Central memory CD8-positive, alpha-beta T cell (primary cell): ENCODE measurements around the gene LILRB4.
A peak's percentile ranks its signal among the peaks of the same experiment; 100 is the strongest.
"Not testable (repeated sequence)": the region's sequence is repeated elsewhere in the genome, so short reads cannot be mapped to it uniquely, and the experiment has no call there.

Experiments
- ATAC-seq: fragments of 150-1000 bp; cut with Tn5 transposase; replicated peaks from 2 replicates; pipeline ENCODE4 v1.10.0; 2022; ENCODE audit warnings: mild to moderate bottlenecking, moderate FRiP score, moderate number of reproducible peaks; ENCODE audit not compliant: poor library complexity, severe bottlenecking; ENCODE audit errors: extremely low read depth
- DNase-seq, 2 donors: peaks; one replicate each; pipeline ENCODE4 v3.0.0; 2021; ENCODE audit warnings: low spot score in 2 of 2
- H3K27ac Mint-ChIP-seq: one replicate; pipeline ENCODE4 v1.8.0; 2022; ENCODE audit warnings: low read depth, mild to moderate bottlenecking, moderate library complexity, mixed read lengths
- H3K27me3 Mint-ChIP-seq: one replicate; pipeline ENCODE4 v1.8.0; 2022; ENCODE audit warnings: mixed read lengths
- H3K36me3 Mint-ChIP-seq: one replicate; pipeline ENCODE4 v1.8.0; 2022; ENCODE audit warnings: mild to moderate bottlenecking, moderate library complexity, mixed read lengths; ENCODE audit not compliant: insufficient read depth
- H3K4me1 Mint-ChIP-seq: one replicate; pipeline ENCODE4 v1.8.0; 2022; ENCODE audit warnings: mixed read lengths
- H3K4me3 Mint-ChIP-seq: one replicate; pipeline ENCODE4 v1.8.0; 2022; ENCODE audit warnings: mild to moderate bottlenecking, moderate library complexity, mixed read lengths
- H3K9me3 Mint-ChIP-seq: one replicate; pipeline ENCODE4 v1.8.0; 2022; ENCODE audit warnings: mixed read lengths

Gene LILRB4

GRCh38 chr19:54662730-54663129 lies at the start of gene LILRB4:
TSS of gene LILRB4 (plus strand) at chr19:54662985. CDS start at chr19:54663034, 49 bp downstream.
- Mint-ChIP-seq H3K4me1 (no peaks in the 10 kb centered on the region), H3K27ac (peak within 1 kb of the TSS; percentile 10), H3K36me3 (no peaks in the 10 kb centered on the region), H3K4me3 (no peak within 1 kb of the TSS), H3K27me3 (peaks cover 71% of the 10 kb centered on the region), H3K9me3 (no peaks in the 10 kb centered on the region)
- no peak for ATAC-seq
- no peak for DNase-seq

- H3K27me3 Mint-ChIP-seq, result peaks cover 10% of the 10 kb centered on the region
- peaks cover 16% of the 10 kb centered on the region for H3K4me1 Mint-ChIP-seq
- peaks cover 7% of the 10 kb centered on the region for H3K36me3 Mint-ChIP-seq
- no peaks in the 10 kb centered on the region for H3K9me3 Mint-ChIP-seq
- ATAC-seq (no peak), DNase-seq (no peak)
- no peak overlapping the region for H3K4me3 Mint-ChIP-seq
- H3K27ac Mint-ChIP-seq, result no peak overlapping the region
These were observed 48.1 kb upstream of the LILRB4 start for GRCh38 chr19:54614726-54615125.

- H3K4me1 Mint-ChIP-seq, result peaks cover 16% of the 10 kb centered on the region
- peak overlapping the region; percentile 77 for H3K4me3 Mint-ChIP-seq
- H3K36me3 Mint-ChIP-seq, result peaks cover 7% of the 10 kb centered on the region
- ATAC-seq (no peak), DNase-seq (no peak)
- H3K27ac Mint-ChIP-seq, result peak overlapping the region; percentile 91
- no peaks in the 10 kb centered on the region for H3K9me3 Mint-ChIP-seq
- peaks cover 10% of the 10 kb centered on the region for H3K27me3 Mint-ChIP-seq
These were observed 46.7 kb upstream of the LILRB4 start for GRCh38 chr19:54616057-54616456.

GRCh38 chr19:54616821-54617560 lies 45.8 kb upstream of the LILRB4 start:
- H3K27ac Mint-ChIP-seq, result peak overlapping the region; percentile 91
- H3K4me3 Mint-ChIP-seq, result peak overlapping the region; percentile 77
- DNase-seq (no peak), ATAC-seq (peak; percentile 32)
- H3K4me1 Mint-ChIP-seq, result peaks cover 23% of the 10 kb centered on the region
- no peaks in the 10 kb centered on the region for H3K9me3 Mint-ChIP-seq
- H3K27me3 Mint-ChIP-seq, result peaks cover 10% of the 10 kb centered on the region
- peaks cover 7% of the 10 kb centered on the region for H3K36me3 Mint-ChIP-seq

- peak overlapping the region; percentile 18 for H3K4me3 Mint-ChIP-seq
- no peak overlapping the region for H3K27ac Mint-ChIP-seq
- H3K4me1 Mint-ChIP-seq, result peaks cover 42% of the 10 kb centered on the region
- DNase-seq (no peak), ATAC-seq (no peak)
- H3K36me3 Mint-ChIP-seq, result peaks cover 7% of the 10 kb centered on the region
- no peaks in the 10 kb centered on the region for H3K9me3 Mint-ChIP-seq
- H3K27me3 Mint-ChIP-seq, result peaks cover under 1% of the 10 kb centered on the region
These were observed 42.3 kb upstream of the LILRB4 start for GRCh38 chr19:54620464-54620863.

- peak overlapping the region; percentile 82 for H3K27ac Mint-ChIP-seq
- ATAC-seq (no peak), DNase-seq (no peak)
- no peaks in the 10 kb centered on the region for H3K9me3 Mint-ChIP-seq
- peaks cover 7% of the 10 kb centered on the region for H3K36me3 Mint-ChIP-seq
- H3K4me1 Mint-ChIP-seq, result peaks cover 33% of the 10 kb centered on the region
- H3K4me3 Mint-ChIP-seq, result peak overlapping the region; percentile 72
- H3K27me3 Mint-ChIP-seq, result peaks cover 20% of the 10 kb centered on the region
These were observed 40.4 kb upstream of the LILRB4 start for GRCh38 chr19:54622431-54622830.

GRCh38 chr19:54624234-54624633 lies 38.6 kb upstream of the LILRB4 start:
- Mint-ChIP-seq H3K27me3 (peaks cover 35% of the 10 kb centered on the region), H3K4me3 (peak overlapping the region; percentile 64), H3K27ac (peak overlapping the region; percentile 83), H3K4me1 (peaks cover 33% of the 10 kb centered on the region)
- H3K9me3 Mint-ChIP-seq, H3K36me3 Mint-ChIP-seq, DNase-seq: not testable (repeated sequence)
- ATAC-seq, result peak; percentile 59

- not testable (repeated sequence) for H3K27ac Mint-ChIP-seq, H3K9me3 Mint-ChIP-seq, DNase-seq, H3K36me3 Mint-ChIP-seq
- Mint-ChIP-seq H3K27me3 (peaks cover 42% of the 10 kb centered on the region), H3K4me1 (peaks cover 34% of the 10 kb centered on the region), H3K4me3 (peak overlapping the region; percentile 64)
- ATAC-seq, result peak; percentile 87
These were observed 37.7 kb upstream of the LILRB4 start for GRCh38 chr19:54624934-54625730.

- peaks cover 39% of the 10 kb centered on the region for H3K4me1 Mint-ChIP-seq
- peaks cover 58% of the 10 kb centered on the region for H3K27me3 Mint-ChIP-seq
- peak overlapping the region; percentile 35 for H3K4me3 Mint-ChIP-seq
- H3K36me3 Mint-ChIP-seq, result peaks cover 9% of the 10 kb centered on the region
- H3K9me3 Mint-ChIP-seq, result no peaks in the 10 kb centered on the region
- ATAC-seq (no peak), DNase-seq (no peak)
- peak overlapping the region; percentile 36 for H3K27ac Mint-ChIP-seq
These were observed 36.0 kb upstream of the LILRB4 start for GRCh38 chr19:54626757-54627156.

- H3K27ac Mint-ChIP-seq, result peak overlapping the region; percentile 36
- peaks cover 29% of the 10 kb centered on the region for H3K4me1 Mint-ChIP-seq
- H3K9me3 Mint-ChIP-seq, H3K4me3 Mint-ChIP-seq, ATAC-seq, DNase-seq: not testable (repeated sequence)
- H3K36me3 Mint-ChIP-seq, result peaks cover 11% of the 10 kb centered on the region
- peaks cover 66% of the 10 kb centered on the region for H3K27me3 Mint-ChIP-seq
These were observed 34.9 kb upstream of the LILRB4 start for GRCh38 chr19:54627912-54628311.

GRCh38 chr19:54630262-54630661 lies 32.5 kb upstream of the LILRB4 start, which contains the start of gene LILRB1:
TSS of gene LILRB1 (plus strand) at chr19:54630484. CDS start at chr19:54631074, 590 bp downstream.
- H3K36me3 Mint-ChIP-seq, result peaks cover 13% of the 10 kb centered on the region
- not testable (repeated sequence) for DNase-seq, ATAC-seq, H3K9me3 Mint-ChIP-seq
- H3K4me3 Mint-ChIP-seq, result peak within 1 kb of the TSS; percentile 53
- H3K4me1 Mint-ChIP-seq, result peaks cover 19% of the 10 kb centered on the region
- peaks cover 66% of the 10 kb centered on the region for H3K27me3 Mint-ChIP-seq
- peak within 1 kb of the TSS; percentile 50 for H3K27ac Mint-ChIP-seq

GRCh38 chr19:54630782-54631181 lies 32.0 kb upstream of the LILRB4 start:
- ATAC-seq (no peak), DNase-seq (no peak)
- peaks cover 13% of the 10 kb centered on the region for H3K36me3 Mint-ChIP-seq
- peak overlapping the region; percentile 53 for H3K4me3 Mint-ChIP-seq
- peaks cover 16% of the 10 kb centered on the region for H3K4me1 Mint-ChIP-seq
- peak overlapping the region; percentile 50 for H3K27ac Mint-ChIP-seq
- H3K27me3 Mint-ChIP-seq, result peaks cover 63% of the 10 kb centered on the region
- no peaks in the 10 kb centered on the region for H3K9me3 Mint-ChIP-seq
